Measurements from ENCODE around the gene COMMD1. TPM values are rescaled to one million over a fixed set of nuclear protein-coding genes. Genes with fewer than 3 reads are reported as not detected.

COMMD1 gene
- total and polyA plus RNA-seq, 2 donors (not counting 3 experiments of a cell fraction or from before 2014, with no cell fraction given), result 39.5 to 57.1 TPM

DNA sequence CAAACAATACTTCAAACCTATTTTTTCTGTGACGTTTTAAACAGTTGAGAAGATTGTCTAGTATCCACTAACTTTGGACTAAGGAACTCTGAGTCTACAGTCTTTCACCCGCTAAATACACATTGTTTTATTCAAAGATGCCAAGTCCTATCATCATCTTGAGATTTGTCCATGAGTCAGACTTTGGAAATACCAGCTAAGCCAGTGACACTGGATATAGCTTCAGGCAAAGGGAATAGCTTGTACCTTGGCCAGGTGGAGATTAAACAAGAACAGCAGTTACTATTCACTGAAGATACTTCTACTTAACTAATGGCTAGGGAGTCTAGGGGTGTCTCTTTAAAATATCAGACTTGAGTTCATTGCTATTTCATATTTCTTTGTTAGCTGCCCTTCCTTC lies 137.5 kb downstream of the COMMD1 start:
- intact Hi-C loops (cut with micrococcal nuclease), result no loop called here

More for the DNA sequence above, 137.5 kb downstream of the COMMD1 start:
- Histone ChIP-seq H4K20me1 (replicated peaks; ENCODE audit: control insufficient read depth, extremely low read depth, insufficient read depth, low read length) (no peaks in the 10 kb centered on the region), H3K4me3 (replicated peaks in 1 of 3; ENCODE audit: insufficient read depth in 1 of 3, low read depth in 1 of 3, low read length in 3 of 3) (no peak overlapping the region), H3K27ac (ENCODE audit: insufficient read depth, low read depth, low read length) (no peak overlapping the region), H3K36me3 (ENCODE audit: control insufficient read depth in 2 of 2, extremely low read depth in 1 of 2, insufficient read depth in 2 of 2, low read length in 2 of 2) (no peaks in the 10 kb centered on the region), H3K4me1 (ENCODE audit: control insufficient read depth, extremely low read depth, insufficient read depth, low read length) (no peaks in the 10 kb centered on the region), H2AFZ (ENCODE audit: low read depth, low read length) (no peak overlapping the region), H3K79me2 (ENCODE audit: control insufficient read depth, insufficient read depth, low read length) (no peaks in the 10 kb centered on the region), H3K9ac (replicated peaks; ENCODE audit: extremely low read depth, insufficient read depth, low read length) (no peak overlapping the region), H3K27me3 (ENCODE audit: control insufficient read depth in 2 of 2, insufficient read depth in 2 of 2, low read length in 2 of 2) (no peaks in the 10 kb centered on the region), H3K9me3 (replicated peaks; ENCODE audit: control insufficient read depth, insufficient read depth, low read length) (no peaks in the 10 kb centered on the region), H3K4me2 (ENCODE audit: insufficient read depth, low read length) (no peak overlapping the region), H3K9me1 (replicated peaks; ENCODE audit: control insufficient read depth, extremely low read depth, insufficient read depth, low read length) (no peaks in the 10 kb centered on the region)
- dilution Hi-C loops (cut with MboI; ENCODE audit: extremely low pct_ligation_motif_present, low sequenced_read_pairs), result no loop called here
- TF ChIP-seq, protein P1, sequence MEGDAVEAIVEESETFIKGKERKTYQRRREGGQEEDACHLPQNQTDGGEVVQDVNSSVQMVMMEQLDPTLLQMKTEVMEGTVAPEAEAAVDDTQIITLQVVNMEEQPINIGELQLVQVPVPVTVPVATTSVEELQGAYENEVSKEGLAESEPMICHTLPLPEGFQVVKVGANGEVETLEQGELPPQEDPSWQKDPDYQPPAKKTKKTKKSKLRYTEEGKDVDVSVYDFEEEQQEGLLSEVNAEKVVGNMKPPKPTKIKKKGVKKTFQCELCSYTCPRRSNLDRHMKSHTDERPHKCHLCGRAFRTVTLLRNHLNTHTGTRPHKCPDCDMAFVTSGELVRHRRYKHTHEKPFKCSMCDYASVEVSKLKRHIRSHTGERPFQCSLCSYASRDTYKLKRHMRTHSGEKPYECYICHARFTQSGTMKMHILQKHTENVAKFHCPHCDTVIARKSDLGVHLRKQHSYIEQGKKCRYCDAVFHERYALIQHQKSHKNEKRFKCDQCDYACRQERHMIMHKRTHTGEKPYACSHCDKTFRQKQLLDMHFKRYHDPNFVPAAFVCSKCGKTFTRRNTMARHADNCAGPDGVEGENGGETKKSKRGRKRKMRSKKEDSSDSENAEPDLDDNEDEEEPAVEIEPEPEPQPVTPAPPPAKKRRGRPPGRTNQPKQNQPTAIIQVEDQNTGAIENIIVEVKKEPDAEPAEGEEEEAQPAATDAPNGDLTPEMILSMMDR (IDR thresholded peaks at IDR 0.05; ENCODE audit: extremely low read depth in 1 of 2, insufficient read depth in 1 of 2, low read depth in 1 of 2, low read length in 2 of 2), result no peak
- TF ChIP-seq EZH2 (IDR thresholded peaks at IDR 0.05; ENCODE audit: borderline replicate concordance, low read depth, low read length, severe bottlenecking) (no peak), POLR2AphosphoS5 (IDR thresholded peaks at IDR 0.05; ENCODE audit: insufficient read depth, low read depth, low read length) (no peak), MYC (IDR thresholded peaks at IDR 0.05; ENCODE audit: low read depth, low read length) (no peak), GATA2 (IDR thresholded peaks at IDR 0.05; ENCODE audit: insufficient read depth, insufficient read length, low read depth, low read length) (no peak), FOS (IDR thresholded peaks at IDR 0.05; ENCODE audit: borderline replicate concordance, insufficient read depth, low read length) (no peak), POLR2A (IDR thresholded peaks at IDR 0.05; ENCODE audit: low read depth, low read length) (no peak), JUN (IDR thresholded peaks at IDR 0.05; ENCODE audit: borderline replicate concordance, insufficient read depth, insufficient read length, low read depth) (no peak)
- TF ChIP-seq, protein P2, sequence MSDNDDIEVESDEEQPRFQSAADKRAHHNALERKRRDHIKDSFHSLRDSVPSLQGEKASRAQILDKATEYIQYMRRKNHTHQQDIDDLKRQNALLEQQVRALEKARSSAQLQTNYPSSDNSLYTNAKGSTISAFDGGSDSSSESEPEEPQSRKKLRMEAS (IDR thresholded peaks at IDR 0.05; ENCODE audit: insufficient read depth, insufficient read length), result no peak
- CTCF ChIA-PET, result interaction anchor here (2.3 kb wide), 1 partner anchor 10 kb away, joined by 6 read pairs; no protein-coding TSS in a partner anchor
- POLR2A ChIA-PET, result no interaction called here
- BruUV-seq (replicated peaks), result no TSS peak
- FAIRE-seq (no peak), DNase-seq (ENCODE audit: low read depth, low spot score) (no peak)
